Sigmoid colon (tissue), 7 donors: ENCODE measurements around the gene SYNDIG1. TPM values are rescaled to one million over a fixed set of nuclear protein-coding genes. Genes with fewer than 3 reads are reported as not detected.

Source experiments
- DNase-seq: peaks from one replicate; pipeline ENCODE4 v3.0.0-alpha.2; 2019
- H3K27ac ChIP-seq, 4 donors: fragments of 200-600 bp; sonication (generic); one replicate each; pipeline ENCODE4 v1.5.1; 2016 to 2019; ENCODE audit warnings: mild to moderate bottlenecking in 1 of 4
- H3K27me3 ChIP-seq, 3 donors: fragments of 200-600 bp; sonication (generic); one replicate each; pipeline ENCODE4 v1.5.1; 2019; ENCODE audit warnings: mild to moderate bottlenecking in 1 of 3
- H3K36me3 ChIP-seq, 4 donors: fragments of 200-600 bp; sonication (generic); one replicate each; pipeline ENCODE4 v1.5.1; 2016 to 2019
- H3K4me1 ChIP-seq, 4 donors: fragments of 200-600 bp; sonication (generic); one replicate each; pipeline ENCODE4 v1.5.1; 2017 to 2019
- H3K4me3 ChIP-seq, 4 donors: fragments of 200-600 bp; sonication (generic); one replicate each; pipeline ENCODE4 v1.5.1; 2017 to 2019; ENCODE audit warnings: mild to moderate bottlenecking in 2 of 4, moderate library complexity in 1 of 4
- H3K9me3 ChIP-seq, 4 donors: fragments of 200-600 bp in 3 of 4; sonication (generic) in 3 of 4; one replicate each; pipeline versions ENCODE4 v1.5.1 to v1.6.1; 2013 to 2019
- CTCF ChIP-seq, 4 experiments: fragments of 450-650 bp in 3 of 4; fragments of 200-600 bp in 1 of 4; IDR thresholded peaks; one replicate each; pipeline ENCODE4 v1.5.1; 2016 to 2019; ENCODE audit warnings: antibody characterized with exemption in 4 of 4, mild to moderate bottlenecking in 3 of 4, moderate library complexity in 2 of 4
- EP300 ChIP-seq, 4 donors: sonication (generic); formaldehyde crosslinking; IDR thresholded peaks; one replicate each; pipeline ENCODE4 v1.6.1; 2017; ENCODE audit warnings: antibody characterized with exemption in 4 of 4
- POLR2A ChIP-seq, 2 donors: fragments of 450-650 bp; IDR thresholded peaks; one replicate each; pipeline ENCODE4 v1.6.1; 2016; ENCODE audit warnings: antibody characterized with exemption in 2 of 2, mild to moderate bottlenecking in 2 of 2, moderate library complexity in 2 of 2
- POLR2AphosphoS5 ChIP-seq, 4 donors: sonication (generic); formaldehyde crosslinking; IDR thresholded peaks; one replicate each; pipeline ENCODE4 v1.6.1; 2017; ENCODE audit warnings: antibody characterized with exemption in 4 of 4
- WGBS, 2 donors: extraction: QIAGEN DNeasy Blood & Tissue Kit; methylation state at CpG; one replicate each; pipeline ENCODE4 v1.1.7; 2013; 5-methylcytosine and 5-hydroxymethylcytosine counted together
- intact Hi-C: fragments of 100-400 bp; cut with DNase I; formaldehyde crosslinking; loops from one replicate; pipeline ENCODE4 v1.15.1; 2023
- polyA plus RNA-seq, 3 donors: library from polyadenylated mRNA; stranded (reverse); fragments of 200-250 nt; gene quantifications; one replicate each; pipeline ENCODE4 v1.2.3, GENCODE V29; 2013
- total RNA-seq, 4 donors: library from RNA; depleted of rRNA; stranded (reverse); fragments of >200 nt; gene quantifications; one replicate each; pipeline ENCODE4 v1.1.0, GENCODE V29; 2016
- donor health status: healthy with polysubstance abuse.
- donor health status: Bipolar disorder and iron deficiency.
- donor health status: healthy.

The SYNDIG1 gene
- total and polyA plus RNA-seq, 7 donors: 0.16 to 0.69 (median 0.36) TPM; not detected in 2

- Histone ChIP-seq H3K9me3 (no peaks in the 10 kb centered on the region), H3K4me3 (no peak overlapping the region), H3K36me3 (no peaks in the 10 kb centered on the region), H3K27me3 (no peaks in the 10 kb centered on the region), H3K4me1 (no peaks in the 10 kb centered on the region), H3K27ac (no peak overlapping the region)
- DNase-seq: no peak
- TF ChIP-seq POLR2AphosphoS5 (IDR thresholded peaks at IDR 0.05) (no peak), CTCF (IDR thresholded peaks at IDR 0.05) (no peak), EP300 (IDR thresholded peaks at IDR 0.05) (no peak), POLR2A (IDR thresholded peaks at IDR 0.05) (no peak)
- 94% methylated on average over 14 of the region's 14 CpGs for WGBS, 2 donors
- intact Hi-C loops: no loop called here
These were observed 47.2 kb upstream of the SYNDIG1 start for GRCh38 chr20:24422091-24422760.

GRCh38 chr20:24423390-24424313 lies 45.8 kb upstream of the SYNDIG1 start:
- Histone ChIP-seq H3K27me3 (peaks cover 0 to 9% (median 5%) of the 10 kb centered on the region in 3 donors), H3K36me3 (no peaks in the 10 kb centered on the region), H3K27ac (no peak overlapping the region), H3K9me3 (no peaks in the 10 kb centered on the region), H3K4me3 (no peak overlapping the region), H3K4me1 (no peaks in the 10 kb centered on the region)
- intact Hi-C loops: no loop called here
- no peak for TF ChIP-seq POLR2A (IDR thresholded peaks at IDR 0.05)
- no peak for TF ChIP-seq POLR2AphosphoS5 (IDR thresholded peaks at IDR 0.05)
- TF ChIP-seq CTCF (IDR thresholded peaks at IDR 0.05): no peak
- no peak for TF ChIP-seq EP300 (IDR thresholded peaks at IDR 0.05)
- no peak for DNase-seq
- WGBS, 2 donors: 74 to 77% methylated on average over 11 of the region's 11 CpGs

- Histone ChIP-seq H3K36me3 (no peaks in the 10 kb centered on the region), H3K9me3 (no peaks in the 10 kb centered on the region), H3K4me3 (no peak overlapping the region), H3K4me1 (no peaks in the 10 kb centered on the region), H3K27me3 (peaks cover 0 to 27% (median 5%) of the 10 kb centered on the region in 3 donors), H3K27ac (no peak overlapping the region)
- TF ChIP-seq POLR2A (IDR thresholded peaks at IDR 0.05): no peak
- no peak for TF ChIP-seq CTCF (IDR thresholded peaks at IDR 0.05)
- TF ChIP-seq EP300 (IDR thresholded peaks at IDR 0.05): no peak
- no peak for TF ChIP-seq POLR2AphosphoS5 (IDR thresholded peaks at IDR 0.05)
- no peak for DNase-seq
- 80 to 82% methylated on average over 4 of the region's 4 CpGs for WGBS, 2 donors
- intact Hi-C loops: no loop called here
These were observed 43.8 kb upstream of the SYNDIG1 start for GRCh38 chr20:24425523-24426135.

GRCh38 chr20:24431279-24432045 lies 38.0 kb upstream of the SYNDIG1 start:
- Histone ChIP-seq H3K27me3 (peaks cover 0 to 41% (median 5%) of the 10 kb centered on the region in 3 donors), H3K36me3 (no peaks in the 10 kb centered on the region), H3K9me3 (no peaks in the 10 kb centered on the region), H3K4me1 (no peaks in the 10 kb centered on the region), H3K27ac (no peak overlapping the region), H3K4me3 (no peak overlapping the region)
- intact Hi-C loops: loop anchor here (5.0 kb wide), 1 partner anchor 49 kb away; no protein-coding TSS in a partner anchor
- DNase-seq: no peak
- WGBS, 2 donors: 78 to 80% methylated on average over 6 of the region's 6 CpGs
- no peak for TF ChIP-seq CTCF (IDR thresholded peaks at IDR 0.05)
- no peak for TF ChIP-seq POLR2AphosphoS5 (IDR thresholded peaks at IDR 0.05)
- TF ChIP-seq POLR2A (IDR thresholded peaks at IDR 0.05): no peak
- no peak for TF ChIP-seq EP300 (IDR thresholded peaks at IDR 0.05)
